ENCODE data around the gene ACTBL2.
"Not testable (repeated sequence)": the region's sequence is repeated elsewhere in the genome, so short reads cannot be mapped to it uniquely, and the experiment has no call there.

The ACTBL2 gene

GRCh38 chr5:57494104-57495098 lies 11.8 kb upstream of the ACTBL2 start:
- peak in 2 of 3 experiments; percentile 2 to 3 for DNase-seq (ENCODE audit: low read depth in 2 of 3, low spot score in 2 of 3)

DNA sequence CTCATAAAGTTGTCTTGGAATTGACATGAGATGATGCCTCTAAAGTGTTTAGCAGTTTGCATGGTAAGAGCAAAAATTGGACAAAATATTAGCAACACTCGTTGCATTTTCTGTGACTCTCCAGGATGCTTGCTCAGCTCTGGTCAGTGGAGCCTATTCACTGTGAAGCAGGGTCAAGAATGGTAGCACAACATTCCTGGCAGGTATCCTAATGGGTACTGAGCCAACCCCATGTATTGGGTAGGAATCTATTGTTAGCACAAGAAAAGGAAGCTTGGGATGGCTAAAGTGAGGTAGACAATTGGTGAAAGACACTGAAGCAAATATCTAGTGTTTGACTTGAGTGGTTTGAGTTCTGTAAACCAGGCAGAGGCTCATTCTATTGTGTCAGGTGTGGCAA lies 10.4 kb upstream of the ACTBL2 start:
- DNase-seq (ENCODE audit: low read depth in 2 of 3, low spot score in 2 of 3): no peak

GRCh38 chr5:57492632-57493031 lies 10.0 kb upstream of the ACTBL2 start:
- DNase-seq (ENCODE audit: low read depth in 2 of 3, low spot score in 2 of 3): no peak

DNA sequence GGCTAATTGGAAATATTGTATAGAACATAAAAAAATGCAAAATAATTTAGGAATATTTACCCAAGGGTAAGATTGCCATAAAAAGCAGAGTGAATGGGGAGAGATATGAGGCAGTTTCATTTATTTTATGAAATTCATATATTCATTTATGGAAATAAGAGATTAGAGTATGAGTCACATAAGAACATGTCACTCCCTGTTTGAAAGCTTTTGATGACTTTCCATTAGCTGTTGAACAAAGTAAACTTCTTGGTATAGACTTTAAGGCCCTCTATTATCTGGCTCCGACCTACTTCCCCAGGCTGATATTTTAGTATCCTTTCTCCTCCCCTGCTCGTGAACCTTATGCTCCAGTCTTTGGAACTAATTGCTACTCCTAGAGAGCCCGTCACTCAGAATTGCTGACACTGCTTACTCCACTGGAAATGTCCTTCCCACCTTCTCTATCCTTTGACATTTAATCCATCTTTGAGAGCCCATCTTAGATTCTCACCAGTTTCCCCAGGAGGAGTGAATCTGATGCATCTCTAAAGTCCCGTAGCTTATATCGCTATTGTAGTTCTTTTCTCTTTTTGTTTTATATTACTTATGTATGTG lies 8.9 kb upstream of the ACTBL2 start:
- no peak for DNase-seq (ENCODE audit: low read depth in 2 of 3, low spot score in 2 of 3)

- no peak for DNase-seq (ENCODE audit: low read depth in 2 of 3, low spot score in 2 of 3)
These were observed 5.8 kb upstream of the ACTBL2 start for GRCh38 chr5:57488215-57488955.

- DNase-seq (ENCODE audit: low read depth in 2 of 3, low spot score in 2 of 3): no peak
These were observed 3.5 kb upstream of the ACTBL2 start for GRCh38 chr5:57486027-57486602.

GRCh38 chr5:57478826-57479225 lies 3.8 kb downstream of the ACTBL2 start:
- no peak for DNase-seq (ENCODE audit: low read depth in 2 of 3, low spot score in 2 of 3)

GRCh38 chr5:57476601-57477056 lies 6.0 kb downstream of the ACTBL2 start:
- DNase-seq (ENCODE audit: low read depth in 2 of 3, low spot score in 2 of 3): no peak

DNA sequence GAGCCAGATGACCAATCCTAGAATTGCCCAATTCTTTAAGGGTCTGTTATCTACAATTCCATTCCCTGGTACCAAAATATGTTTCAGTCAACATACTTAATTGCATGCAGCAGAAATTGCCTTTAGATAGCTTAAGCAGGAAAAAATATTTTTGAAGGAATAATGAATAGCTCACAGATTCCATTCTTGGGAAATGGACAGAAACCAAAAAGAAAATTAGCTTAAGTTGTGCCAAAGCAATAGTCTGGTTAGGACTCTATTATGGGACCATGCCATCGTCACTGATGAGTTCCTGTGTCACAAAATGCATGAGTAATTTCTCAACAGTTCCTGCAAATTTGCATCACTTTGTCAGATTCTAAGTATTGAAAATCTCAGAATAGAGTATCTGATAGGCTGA lies 12.3 kb downstream of the ACTBL2 start:
- no peak for DNase-seq (ENCODE audit: low read depth in 2 of 3, low spot score in 2 of 3)

- DNase-seq (ENCODE audit: low read depth in 2 of 3, low spot score in 2 of 3): no peak
These were observed 14.0 kb downstream of the ACTBL2 start for GRCh38 chr5:57468481-57469163.

GRCh38 chr5:57466544-57466943 lies 16.1 kb downstream of the ACTBL2 start:
- no peak for DNase-seq (ENCODE audit: low read depth in 2 of 3, low spot score in 2 of 3)

DNA sequence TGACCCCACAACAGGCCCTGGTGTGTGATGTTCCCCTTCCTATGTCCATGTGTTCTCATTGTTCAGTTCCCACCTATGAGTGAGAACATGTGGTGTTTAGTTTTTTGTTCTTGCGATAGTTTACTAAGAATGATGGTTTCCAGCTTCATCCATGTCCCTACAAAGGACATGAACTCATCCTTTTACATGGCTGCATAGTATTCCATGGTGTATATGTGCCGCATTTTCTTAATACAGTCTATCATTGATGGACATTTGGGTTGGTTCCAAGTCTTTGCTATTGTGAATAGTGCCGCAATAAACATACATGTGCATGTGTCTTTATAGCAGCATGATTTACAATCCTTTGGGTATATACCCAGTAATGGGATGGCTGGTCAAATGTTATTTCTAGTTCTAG lies 22.6 kb downstream of the ACTBL2 start:
- DNase-seq (ENCODE audit: low read depth in 2 of 3, low spot score in 2 of 3): not testable (repeated sequence)

DNA sequence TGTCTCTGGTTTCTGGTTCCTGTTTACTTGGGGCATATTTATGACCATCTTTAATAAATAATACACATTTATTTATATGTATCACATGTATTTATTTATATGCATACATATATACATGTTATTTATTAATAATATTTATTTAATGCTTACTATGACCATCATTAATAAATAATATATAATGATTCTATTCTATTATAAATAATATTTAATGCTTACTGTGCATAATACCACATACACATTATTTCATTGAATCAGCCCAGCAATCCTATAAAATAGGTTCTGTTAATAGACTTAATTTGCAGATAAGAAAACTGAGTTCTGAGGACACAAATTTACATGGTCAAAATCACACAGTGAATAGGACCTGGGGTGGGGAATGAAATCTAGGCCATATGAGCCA lies 24.2 kb downstream of the ACTBL2 start:
- no peak for DNase-seq (ENCODE audit: low read depth in 2 of 3, low spot score in 2 of 3)

- no peak for DNase-seq (ENCODE audit: low read depth in 2 of 3, low spot score in 2 of 3)
These were observed 26.0 kb downstream of the ACTBL2 start for GRCh38 chr5:57456531-57457135.

GRCh38 chr5:57455511-57456455 lies 26.8 kb downstream of the ACTBL2 start:
- DNase-seq (ENCODE audit: low read depth in 2 of 3, low spot score in 2 of 3): no peak

DNA sequence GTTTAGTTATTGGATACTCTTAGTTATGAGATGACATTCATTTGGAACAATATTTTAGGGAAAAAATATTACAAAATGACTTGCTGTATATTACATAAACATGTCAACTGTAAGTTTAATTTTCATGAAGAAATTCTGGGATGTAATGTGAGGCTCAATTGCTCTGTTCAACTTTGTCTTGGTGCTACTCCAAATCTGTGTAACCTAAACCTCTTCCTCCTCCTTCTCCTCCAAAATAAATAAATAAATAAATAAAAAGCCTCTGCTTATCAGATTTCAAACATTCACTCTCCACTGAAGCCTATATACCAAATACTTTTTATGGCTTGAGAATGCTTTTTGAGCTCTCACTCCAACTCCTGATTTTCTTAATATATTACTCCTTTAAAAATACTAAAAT lies 27.7 kb downstream of the ACTBL2 start:
- no peak for DNase-seq (ENCODE audit: low read depth in 2 of 3, low spot score in 2 of 3)

GRCh38 chr5:57453728-57454127 lies 28.9 kb downstream of the ACTBL2 start:
- no peak for DNase-seq (ENCODE audit: low read depth in 2 of 3, low spot score in 2 of 3)

DNA sequence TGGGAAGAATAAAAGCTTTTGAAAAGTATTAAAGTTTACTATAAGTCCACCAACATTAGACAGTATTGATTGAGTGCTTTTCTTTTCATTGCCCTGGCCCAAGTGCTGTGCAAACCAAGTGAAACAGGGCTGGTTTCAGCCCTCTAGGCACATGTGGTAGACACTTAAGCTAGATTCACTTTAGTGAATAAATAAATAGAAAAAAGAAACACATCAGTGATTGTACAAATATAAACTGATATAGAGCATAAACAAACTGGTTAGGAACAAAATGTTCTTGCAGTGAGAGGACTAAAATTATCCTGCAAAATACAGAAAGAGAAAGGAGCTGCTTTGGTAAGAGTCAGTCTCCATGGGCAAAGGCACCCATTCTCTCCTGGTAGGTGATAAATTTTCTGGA lies 29.7 kb downstream of the ACTBL2 start:
- DNase-seq (ENCODE audit: low read depth in 2 of 3, low spot score in 2 of 3): no peak

Data from activated CD8-positive, alpha-beta memory T cell treated with anti-CD3 and anti-CD28 coated beads for 48 hours (primary cell).